Neuronal stem cell (in vitro differentiated cells): ENCODE results near the gene NKPD1.

ENCODE experiments used
- DNase-seq: peaks from one replicate; pipeline ENCODE4 v3.0.0-alpha.2; 2013; ENCODE audit warnings: low spot score
- H2AFZ ChIP-seq: one replicate; pipeline ENCODE4 v1.6.1; 2013; ENCODE audit warnings: mild to moderate bottlenecking, low read length, inconsistent platforms
- H2AK5ac ChIP-seq: 2 replicates; pipeline ENCODE4 v1.6.1; 2013; ENCODE audit warnings: low read depth, mild to moderate bottlenecking, inconsistent platforms, low read length, moderate library complexity, mixed read lengths
- H2BK120ac ChIP-seq: 2 replicates; pipeline ENCODE4 v1.6.1; 2013; ENCODE audit warnings: low read depth, mild to moderate bottlenecking, inconsistent platforms, low read length, moderate library complexity, mixed read lengths
- H2BK12ac ChIP-seq: one replicate; pipeline ENCODE4 v1.6.1; 2013; ENCODE audit warnings: low read length, inconsistent platforms
- H2BK15ac ChIP-seq: 2 replicates; pipeline ENCODE4 v1.6.1; 2013; ENCODE audit warnings: mild to moderate bottlenecking, low read length, inconsistent platforms, mixed read lengths
- H2BK5ac ChIP-seq: one replicate; pipeline ENCODE4 v1.6.1; 2013; ENCODE audit warnings: inconsistent platforms, mild to moderate bottlenecking, low read length, moderate library complexity
- H3K14ac ChIP-seq: one replicate; pipeline ENCODE4 v1.6.1; 2013; ENCODE audit warnings: low read length, inconsistent platforms
- H3K18ac ChIP-seq: 2 replicates; pipeline ENCODE4 v1.6.1; 2013; ENCODE audit warnings: low read length, inconsistent platforms
- H3K23ac ChIP-seq: 2 replicates; pipeline ENCODE4 v1.6.1; 2013; ENCODE audit warnings: low read depth, mild to moderate bottlenecking, mixed read lengths, low read length, inconsistent platforms; ENCODE audit not compliant: poor library complexity
- H3K27ac ChIP-seq: replicated peaks from 3 replicates; pipeline ENCODE4 v1.5.1; 2013; ENCODE audit warnings: low read length, inconsistent platforms
- H3K27me3 ChIP-seq, 3 experiments: 2 replicates each; pipeline ENCODE4 v1.6.1; 2013; ENCODE audit warnings: low read length in 3 of 3, mild to moderate bottlenecking in 2 of 3, inconsistent platforms in 1 of 3, low read depth in 1 of 3, mixed read lengths in 1 of 3, moderate library complexity in 1 of 3; ENCODE audit not compliant: control insufficient read depth in 3 of 3, insufficient read depth in 3 of 3
- H3K36me3 ChIP-seq, 2 donors: replicated peaks in 1 of 2; 2 replicates each; pipeline ENCODE4 v1.6.1; 2013; ENCODE audit warnings: low read length in 2 of 2; ENCODE audit not compliant: control insufficient read depth in 2 of 2, insufficient read depth in 2 of 2
- H3K4ac ChIP-seq: 2 replicates; pipeline ENCODE4 v1.6.1; 2013; ENCODE audit warnings: inconsistent platforms, mild to moderate bottlenecking, low read length, moderate library complexity
- H3K4me1 ChIP-seq, 2 donors: 1 replicate in 1 of 2; 2 replicates in 1 of 2; pipeline ENCODE4 v1.6.1; 2013; ENCODE audit warnings: low read length in 2 of 2, low read depth in 1 of 2; ENCODE audit not compliant: control insufficient read depth in 2 of 2, insufficient read depth in 1 of 2
- H3K4me2 ChIP-seq: one replicate; pipeline ENCODE4 v1.6.1; 2013; ENCODE audit warnings: mild to moderate bottlenecking, low read length, inconsistent platforms; ENCODE audit not compliant: insufficient read depth, poor library complexity, severe bottlenecking
- H3K4me3 ChIP-seq, 2 donors: 2 replicates each; pipeline ENCODE4 v1.5.1; 2013; ENCODE audit warnings: low read length in 2 of 2, mild to moderate bottlenecking in 2 of 2, inconsistent platforms in 1 of 2, moderate library complexity in 1 of 2
- H3K79me1 ChIP-seq: one replicate; pipeline ENCODE4 v1.6.1; 2013; ENCODE audit warnings: low read depth, mild to moderate bottlenecking, inconsistent platforms, low read length, moderate library complexity
- H3K9ac ChIP-seq: one replicate; pipeline ENCODE4 v1.6.1; 2013; ENCODE audit warnings: mild to moderate bottlenecking, low read depth, low read length, inconsistent platforms; ENCODE audit not compliant: poor library complexity
- H3K9me3 ChIP-seq, 2 donors: replicated peaks in 1 of 2; 2 replicates each; pipeline versions ENCODE3 to v1.6.1; 2013; ENCODE audit warnings: low read length in 2 of 2, mild to moderate bottlenecking in 2 of 2, inconsistent platforms in 1 of 2, low read depth in 1 of 2, mixed read lengths in 1 of 2, moderate library complexity in 1 of 2; ENCODE audit not compliant: control insufficient read depth in 2 of 2, insufficient read depth in 1 of 2
- H4K8ac ChIP-seq: one replicate; pipeline ENCODE4 v1.6.1; 2013; ENCODE audit warnings: low read depth, mild to moderate bottlenecking, inconsistent platforms, low read length, moderate library complexity
- H4K91ac ChIP-seq: one replicate; pipeline ENCODE4 v1.6.1; 2013; ENCODE audit warnings: low read length, low read depth, mild to moderate bottlenecking, inconsistent platforms; ENCODE audit not compliant: poor library complexity
- WGBS, 2 donors: extraction: QIAGEN DNeasy Blood & Tissue Kit; methylation state at CpG; one replicate each; pipeline ENCODE4 v1.1.7; 2013; ENCODE audit warnings: missing lambda C conversion rate in 2 of 2, mixed read lengths in 1 of 2; ENCODE audit not compliant: insufficient read length in 2 of 2, insufficient replicate concordance in 1 of 2; ENCODE audit errors: extremely low coverage in 2 of 2; 5-methylcytosine and 5-hydroxymethylcytosine counted together

The NKPD1 gene

GRCh38 chr19:45136507-45137178 lies 24.1 kb downstream of the NKPD1 start:
- Histone ChIP-seq H2BK5ac (peak overlapping the region; percentile 57), H3K18ac (peak overlapping the region; percentile 62), H3K9ac (peak overlapping the region; percentile 66), H3K14ac (no peak overlapping the region), H3K27ac (peak overlapping the region; percentile 33), H3K4me3 (no peak overlapping the region), H2BK12ac (no peak overlapping the region), H3K9me3 (peaks cover 0 to 2% of the 10 kb centered on the region in 2 donors), H3K36me3 (peaks cover 11 to 13% of the 10 kb centered on the region in 2 donors), H2BK120ac (no peak overlapping the region), H2AFZ (no peak overlapping the region), H3K79me1 (peaks cover 14% of the 10 kb centered on the region), H3K23ac (peak overlapping the region; percentile 27), H3K4me1 (peaks cover 13 to 19% of the 10 kb centered on the region in 2 donors), H4K91ac (no peak overlapping the region), H3K27me3 (no peaks in the 10 kb centered on the region), H3K4ac (no peak overlapping the region), H4K8ac (no peak overlapping the region), H2BK15ac (no peak overlapping the region), H3K4me2 (no peak overlapping the region), H2AK5ac (peak overlapping the region; percentile 90)
- no peak for DNase-seq
- WGBS, 2 donors, result no CpG with 5 or more reads among the region's 12 CpGs

GRCh38 chr19:45135176-45135885 lies 25.5 kb downstream of the NKPD1 start:
- WGBS, 2 donors, result no CpG with 5 or more reads among the region's 21 CpGs
- H2BK5ac ChIP-seq, result peak overlapping the region; percentile 88

GRCh38 chr19:45133661-45134060 lies 27.1 kb downstream of the NKPD1 start:
- H3K23ac ChIP-seq, result no peak overlapping the region
- no peak for DNase-seq
- no peak overlapping the region for H2BK15ac ChIP-seq
- no peak overlapping the region for H2AFZ ChIP-seq
- peaks cover 17 to 29% of the 10 kb centered on the region in 2 donors for H3K4me1 ChIP-seq
- H3K79me1 ChIP-seq, result peaks cover 11% of the 10 kb centered on the region
- H2BK120ac ChIP-seq, result no peak overlapping the region
- no peak overlapping the region for H2BK12ac ChIP-seq
- no peak overlapping the region for H3K18ac ChIP-seq
- no peak overlapping the region for H2AK5ac ChIP-seq
- no peak overlapping the region for H3K4me2 ChIP-seq
- no peak overlapping the region for H3K4me3 ChIP-seq
- no peak overlapping the region for H2BK5ac ChIP-seq
- no peaks in the 10 kb centered on the region for H3K27me3 ChIP-seq
- peaks cover 0 to 2% of the 10 kb centered on the region in 2 donors for H3K9me3 ChIP-seq
- no peak overlapping the region for H4K8ac ChIP-seq
- no CpG with 5 or more reads among the region's 8 CpGs for WGBS, 2 donors
- no peak overlapping the region for H4K91ac ChIP-seq
- peaks cover 0 to 4% of the 10 kb centered on the region in 2 donors for H3K36me3 ChIP-seq
- H3K14ac ChIP-seq, result no peak overlapping the region
- H3K27ac ChIP-seq, result no peak overlapping the region
- H3K4ac ChIP-seq, result no peak overlapping the region
- no peak overlapping the region for H3K9ac ChIP-seq

More at GRCh38 chr19:45135176-45135885, 25.5 kb downstream of the NKPD1 start:
- Histone ChIP-seq H3K9ac (no peak overlapping the region), H3K4ac (no peak overlapping the region), H3K4me2 (no peak overlapping the region), H3K27me3 (no peaks in the 10 kb centered on the region), H2BK12ac (no peak overlapping the region), H2AK5ac (peak overlapping the region; percentile 41), H2BK15ac (no peak overlapping the region), H3K36me3 (peaks cover under 1 to 4% of the 10 kb centered on the region in 2 donors), H3K4me1 (peaks cover 17 to 25% of the 10 kb centered on the region in 2 donors), H3K14ac (no peak overlapping the region), H3K27ac (no peak overlapping the region), H4K91ac (no peak overlapping the region), H4K8ac (peak overlapping the region; percentile 99), H2AFZ (no peak overlapping the region), H3K4me3 (no peak overlapping the region), H3K9me3 (peaks cover 0 to 2% of the 10 kb centered on the region in 2 donors), H3K18ac (peak overlapping the region; percentile 81), H2BK120ac (no peak overlapping the region), H3K79me1 (peaks cover 16% of the 10 kb centered on the region), H3K23ac (peak overlapping the region; percentile 61)
- DNase-seq, result no peak
